HG03108 (cell line): ENCODE data around the gene ST6GALNAC4.
"Not testable (repeated sequence)": the region's sequence is repeated elsewhere in the genome, so short reads cannot be mapped to it uniquely, and the experiment has no call there.

Source experiments
- ATAC-seq: cut with Tn5 transposase; IDR thresholded peaks from one replicate; pipeline ENCODE4 v1.9.1; 2021; ENCODE audit warnings: moderate library complexity; ENCODE audit not compliant: unreplicated experiment

ST6GALNAC4 gene

GRCh38 chr9:127895811-127896210 is 21.0 kb downstream of the ST6GALNAC4 start:
- no peak for ATAC-seq

- no peak for ATAC-seq
These were observed 23.4 kb downstream of the ST6GALNAC4 start for GRCh38 chr9:127893392-127893791.

GRCh38 chr9:127892831-127893230 is 24.0 kb downstream of the ST6GALNAC4 start:
- no peak for ATAC-seq

- ATAC-seq = no peak
These were observed 26.8 kb downstream of the ST6GALNAC4 start for GRCh38 chr9:127890053-127890452.

GRCh38 chr9:127887792-127888191 is 29.0 kb downstream of the ST6GALNAC4 start:
- ATAC-seq = no peak

- no peak for ATAC-seq
These were observed 30.4 kb downstream of the ST6GALNAC4 start for GRCh38 chr9:127886401-127886972.

GRCh38 chr9:127885508-127886281 is 31.1 kb downstream of the ST6GALNAC4 start:
- ATAC-seq = no peak

- ATAC-seq = no peak
These were observed 31.8 kb downstream of the ST6GALNAC4 start for GRCh38 chr9:127884976-127885490.

GRCh38 chr9:127884427-127884911 is 32.4 kb downstream of the ST6GALNAC4 start:
- no peak for ATAC-seq

GRCh38 chr9:127883959-127884358 is 32.9 kb downstream of the ST6GALNAC4 start:
- no peak for ATAC-seq

- ATAC-seq = not testable (repeated sequence)
These were observed 35.1 kb downstream of the ST6GALNAC4 start for GRCh38 chr9:127881715-127882114.

GRCh38 chr9:127880143-127880542 is 36.7 kb downstream of the ST6GALNAC4 start:
- ATAC-seq = no peak

- ATAC-seq = no peak
These were observed 38.0 kb downstream of the ST6GALNAC4 start for GRCh38 chr9:127878652-127879390.

GRCh38 chr9:127878001-127878651 is 38.7 kb downstream of the ST6GALNAC4 start:
- ATAC-seq = no peak

GRCh38 chr9:127877566-127877998 is 39.3 kb downstream of the ST6GALNAC4 start, which contains the start of gene AK1:
TSS of gene AK1 (minus strand) at chr9:127877675. CDS start at chr9:127874617, 3,058 bp downstream.
- ATAC-seq = no peak

GRCh38 chr9:127876764-127877562 is 39.9 kb downstream of the ST6GALNAC4 start:
- ATAC-seq = no peak

- no peak for ATAC-seq
These were observed 40.6 kb downstream of the ST6GALNAC4 start for GRCh38 chr9:127876026-127876763.

- ATAC-seq = no peak
These were observed 41.4 kb downstream of the ST6GALNAC4 start for GRCh38 chr9:127875306-127875966.
